Mucosa of rectum (tissue), 2 donors: ENCODE measurements around the gene MRPS10.

Experiments used
- H3K27ac ChIP-seq, 2 donors: one replicate each; pipeline ENCODE4 v1.7.0; 2013; ENCODE audit warnings: inconsistent platforms in 2 of 2, low read depth in 2 of 2, low read length in 2 of 2
- H3K27me3 ChIP-seq, 2 donors: one replicate each; pipeline ENCODE4 v1.7.0; 2013; ENCODE audit warnings: low read length in 2 of 2; ENCODE audit not compliant: control insufficient read depth in 2 of 2, insufficient read depth in 2 of 2
- H3K36me3 ChIP-seq, 2 donors: one replicate each; pipeline ENCODE4 v1.7.0; 2013; ENCODE audit warnings: low read length in 2 of 2; ENCODE audit not compliant: control insufficient read depth in 2 of 2, insufficient read depth in 2 of 2
- H3K4me1 ChIP-seq, 2 donors: one replicate each; pipeline ENCODE4 v1.7.0; 2013; ENCODE audit warnings: low read length in 2 of 2, mild to moderate bottlenecking in 1 of 2; ENCODE audit not compliant: control insufficient read depth in 2 of 2, insufficient read depth in 2 of 2
- H3K4me3 ChIP-seq, 2 donors: one replicate each; pipeline ENCODE4 v1.7.0; 2013; ENCODE audit warnings: low read length in 2 of 2
- H3K9ac ChIP-seq, 2 donors: one replicate each; pipeline ENCODE4 v1.7.0; 2013; ENCODE audit warnings: low read length in 2 of 2, low read depth in 1 of 2, mild to moderate bottlenecking in 1 of 2
- H3K9me3 ChIP-seq, 2 donors: one replicate each; pipeline ENCODE4 v1.7.0; 2013; ENCODE audit warnings: low read length in 2 of 2; ENCODE audit not compliant: control insufficient read depth in 2 of 2
- donor health status: healthy.
- donor health status: Normal muscosa, but diverticular disease.

Gene MRPS10

GRCh38 chr6:42166444-42167141, 51.1 kb downstream of the MRPS10 start:
- Histone ChIP-seq H3K36me3 (no peaks in the 10 kb centered on the region), H3K4me1 (peaks cover 4 to 6% of the 10 kb centered on the region in 2 donors), H3K27me3 (no peaks in the 10 kb centered on the region), H3K4me3 (no peak overlapping the region), H3K27ac (no peak overlapping the region), H3K9ac (peak overlapping the region in 1 of 2 donors; percentile 40), H3K9me3 (no peaks in the 10 kb centered on the region)

- Histone ChIP-seq H3K9me3 (no peaks in the 10 kb centered on the region), H3K27me3 (no peaks in the 10 kb centered on the region), H3K9ac (no peak overlapping the region), H3K27ac (no peak overlapping the region), H3K4me1 (peaks cover 4 to 6% of the 10 kb centered on the region in 2 donors), H3K4me3 (no peak overlapping the region), H3K36me3 (no peaks in the 10 kb centered on the region)
Observed at GRCh38 chr6:42165016-42165415, 52.6 kb downstream of the MRPS10 start.

DNA sequence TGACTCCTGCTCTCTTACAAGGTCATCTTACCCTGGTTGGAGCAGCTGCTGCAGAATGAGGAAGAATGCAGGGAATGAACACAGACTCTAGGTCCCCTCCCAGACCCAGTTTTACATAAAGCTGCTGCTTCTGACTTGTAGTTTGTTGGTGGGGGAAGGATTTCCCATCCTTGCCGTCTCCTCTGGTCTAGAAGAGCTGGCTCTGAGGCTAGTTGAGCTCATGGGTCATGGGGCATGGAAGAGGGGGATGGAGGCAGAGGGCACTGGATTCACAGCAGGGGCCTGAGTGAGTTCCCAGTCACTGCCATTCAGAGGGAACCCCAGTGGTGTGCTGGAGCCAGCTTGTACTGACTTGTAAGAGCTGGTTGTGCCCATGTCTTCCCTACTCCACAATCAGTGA, 53.7 kb downstream of the MRPS10 start:
- peaks cover 4 to 6% of the 10 kb centered on the region in 2 donors for H3K4me1 ChIP-seq
- no peak overlapping the region for H3K4me3 ChIP-seq
- H3K27ac ChIP-seq, result no peak overlapping the region
- H3K27me3 ChIP-seq, result no peaks in the 10 kb centered on the region
- no peak overlapping the region for H3K9ac ChIP-seq
- H3K36me3 ChIP-seq, result no peaks in the 10 kb centered on the region
- H3K9me3 ChIP-seq, result no peaks in the 10 kb centered on the region

GRCh38 chr6:42162812-42163211, 54.8 kb downstream of the MRPS10 start:
- H3K27ac ChIP-seq, result no peak overlapping the region

GRCh38 chr6:42162384-42162783, 55.3 kb downstream of the MRPS10 start:
- Histone ChIP-seq H3K9ac (no peak overlapping the region), H3K27me3 (no peaks in the 10 kb centered on the region), H3K9me3 (no peaks in the 10 kb centered on the region), H3K4me3 (no peak overlapping the region), H3K36me3 (no peaks in the 10 kb centered on the region), H3K27ac (no peak overlapping the region), H3K4me1 (peaks cover 4 to 6% of the 10 kb centered on the region in 2 donors)

More at GRCh38 chr6:42162812-42163211, 54.8 kb downstream of the MRPS10 start:
- no peaks in the 10 kb centered on the region for H3K9me3 ChIP-seq
- H3K36me3 ChIP-seq, result no peaks in the 10 kb centered on the region
- H3K4me3 ChIP-seq, result no peak overlapping the region
- H3K4me1 ChIP-seq, result peaks cover 4 to 6% of the 10 kb centered on the region in 2 donors
- H3K9ac ChIP-seq, result no peak overlapping the region
- no peaks in the 10 kb centered on the region for H3K27me3 ChIP-seq

DNA sequence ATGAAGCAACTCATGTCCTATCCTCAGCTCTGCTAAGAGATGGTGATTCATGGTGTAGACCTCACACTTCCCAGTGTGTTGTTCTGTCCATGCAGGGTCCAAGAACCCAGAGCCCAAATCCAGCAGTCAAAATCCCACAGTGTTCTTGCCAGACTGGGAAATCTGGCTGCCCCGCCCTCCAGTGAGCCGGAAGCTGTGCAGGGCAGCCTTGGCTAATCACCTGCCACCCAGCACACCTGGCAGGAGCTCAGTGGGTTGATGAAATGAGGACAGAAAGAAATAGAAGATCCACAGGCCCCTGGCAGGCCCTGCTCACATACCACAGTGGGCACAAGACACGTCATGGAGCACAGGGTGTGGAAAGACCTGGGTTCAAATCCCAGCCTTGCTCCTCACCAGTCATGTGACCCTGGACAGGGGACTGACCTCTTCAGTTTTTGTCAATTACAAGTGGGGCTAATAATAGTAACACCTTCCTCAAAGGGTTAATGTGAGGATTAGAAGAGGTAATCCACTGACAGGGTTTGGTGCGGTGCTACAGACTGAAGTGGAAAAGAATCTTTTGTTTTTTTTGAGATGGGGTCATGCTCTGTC, 58.1 kb downstream of the MRPS10 start:
- H3K4me1 ChIP-seq, result no peaks in the 10 kb centered on the region
- H3K9me3 ChIP-seq, result no peaks in the 10 kb centered on the region
- H3K36me3 ChIP-seq, result no peaks in the 10 kb centered on the region
- no peak overlapping the region for H3K9ac ChIP-seq
- no peak overlapping the region for H3K27ac ChIP-seq
- H3K4me3 ChIP-seq, result no peak overlapping the region
- peaks cover 0 to 1% of the 10 kb centered on the region in 2 donors for H3K27me3 ChIP-seq

DNA sequence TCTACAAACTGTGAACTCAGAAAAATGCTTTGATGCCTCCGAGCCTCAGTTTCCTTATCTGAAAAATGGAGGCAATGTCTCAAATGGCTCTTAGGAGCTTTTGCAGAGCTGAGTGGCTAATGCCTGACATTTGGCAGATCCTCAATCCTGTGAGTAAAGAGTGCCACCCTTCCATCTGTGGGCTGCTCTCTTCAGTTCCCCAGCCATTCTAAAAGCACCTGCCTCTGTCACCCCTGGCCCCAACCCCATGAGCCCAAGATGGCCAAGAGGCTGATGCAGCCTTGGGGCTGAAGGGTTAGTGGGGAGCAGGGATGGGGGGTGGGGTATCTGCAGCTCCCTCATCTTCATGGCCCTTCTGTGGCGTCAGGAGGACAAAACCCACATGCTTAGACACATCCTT, 59.0 kb downstream of the MRPS10 start:
- Histone ChIP-seq H3K36me3 (no peaks in the 10 kb centered on the region), H3K9ac (no peak overlapping the region), H3K27me3 (peaks cover 0 to 2% of the 10 kb centered on the region in 2 donors), H3K4me1 (peaks cover 0 to 4% of the 10 kb centered on the region in 2 donors), H3K27ac (no peak overlapping the region), H3K4me3 (no peak overlapping the region), H3K9me3 (no peaks in the 10 kb centered on the region)

GRCh38 chr6:42158011-42158410, 59.6 kb downstream of the MRPS10 start:
- Histone ChIP-seq H3K27me3 (peaks cover 0 to 2% of the 10 kb centered on the region in 2 donors), H3K9me3 (no peaks in the 10 kb centered on the region), H3K9ac (no peak overlapping the region), H3K4me3 (no peak overlapping the region), H3K4me1 (peaks cover 0 to 4% of the 10 kb centered on the region in 2 donors), H3K36me3 (no peaks in the 10 kb centered on the region), H3K27ac (no peak overlapping the region)
